ENCODE measurements around the gene GALNT17.

GRCh38 chr7:71601851-71602250 lies 469.9 kb downstream of the GALNT17 start:
- TF ChIP-seq TEAD4 (IDR thresholded peaks at IDR 0.05) (no peak), EP300 (IDR thresholded peaks at IDR 0.05; ENCODE audit: borderline replicate concordance) (no peak), YY1 (IDR thresholded peaks at IDR 0.05; ENCODE audit: low read depth) (no peak), EGR1 (IDR thresholded peaks at IDR 0.05) (no peak), TCF12 (IDR thresholded peaks at IDR 0.05; ENCODE audit: low read depth) (no peak), NFIC (IDR thresholded peaks at IDR 0.05) (no peak), CREB1 (IDR thresholded peaks at IDR 0.05; ENCODE audit: low read depth) (no peak)
